NCI-H526 (cell line): ENCODE measurements around the gene PIGC.

Experiments
- DNase-seq, 2 experiments: peaks; one replicate each; lab custom pipeline; 2025; lab: John Stamatoyannopoulos, UW

Gene PIGC

DNA sequence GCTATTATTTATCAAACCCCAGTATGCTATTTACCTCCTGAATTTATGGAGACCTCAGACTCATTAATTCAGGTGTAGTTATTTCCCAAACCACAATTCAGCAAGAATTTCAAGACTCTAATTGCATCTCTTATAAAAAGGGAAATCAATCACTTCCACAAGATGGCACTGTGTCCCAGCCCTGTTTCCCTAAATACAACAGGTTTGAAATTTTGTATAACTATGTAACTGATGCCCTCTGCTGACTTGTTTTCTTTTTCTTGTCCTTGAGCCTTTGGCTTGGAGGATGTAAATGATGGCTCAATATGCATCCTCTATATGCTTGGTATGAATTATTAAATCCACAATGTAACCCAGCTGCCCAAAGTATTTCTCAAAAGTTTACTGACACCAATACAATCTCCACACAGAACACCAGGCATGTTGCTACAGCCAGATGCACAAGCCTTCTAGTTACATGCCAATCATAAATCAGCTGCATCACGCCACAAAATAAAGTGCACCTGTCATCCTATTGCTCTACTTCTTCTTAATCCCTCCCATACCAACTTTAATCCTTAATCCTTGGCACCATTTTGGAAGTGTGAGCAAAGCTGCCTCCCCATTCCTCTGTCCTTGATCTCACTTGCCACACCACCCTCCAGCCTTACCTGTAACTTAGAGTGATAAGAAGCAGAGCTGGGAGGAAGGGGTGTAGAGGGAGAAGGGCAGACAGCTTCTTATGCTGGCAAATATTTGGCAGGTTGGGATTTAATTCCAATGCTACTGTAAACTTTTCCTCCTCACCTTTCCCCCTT lies 14.3 kb downstream of the PIGC start:
- DNase-seq, result peak; percentile 77 to 92

DNA sequence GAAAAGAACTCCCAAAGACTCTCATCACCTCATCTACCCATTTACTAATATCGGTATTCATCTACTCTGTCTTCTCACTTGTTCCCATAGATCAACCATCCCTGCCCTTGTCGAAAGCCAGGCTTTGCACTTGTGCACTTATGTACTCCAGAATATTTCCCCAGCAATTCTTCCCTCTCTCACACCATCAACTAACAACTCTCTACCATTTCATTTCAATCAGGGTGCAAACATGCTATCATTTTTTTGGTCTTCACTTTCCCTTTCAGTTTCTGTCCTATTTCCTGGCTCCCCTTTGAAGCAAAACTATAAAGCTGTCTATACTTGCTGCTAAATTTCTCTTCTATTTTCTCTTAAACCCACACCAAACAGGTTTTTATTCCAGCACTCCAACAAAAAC lies 16.7 kb downstream of the PIGC start:
- DNase-seq, result no peak

DNA sequence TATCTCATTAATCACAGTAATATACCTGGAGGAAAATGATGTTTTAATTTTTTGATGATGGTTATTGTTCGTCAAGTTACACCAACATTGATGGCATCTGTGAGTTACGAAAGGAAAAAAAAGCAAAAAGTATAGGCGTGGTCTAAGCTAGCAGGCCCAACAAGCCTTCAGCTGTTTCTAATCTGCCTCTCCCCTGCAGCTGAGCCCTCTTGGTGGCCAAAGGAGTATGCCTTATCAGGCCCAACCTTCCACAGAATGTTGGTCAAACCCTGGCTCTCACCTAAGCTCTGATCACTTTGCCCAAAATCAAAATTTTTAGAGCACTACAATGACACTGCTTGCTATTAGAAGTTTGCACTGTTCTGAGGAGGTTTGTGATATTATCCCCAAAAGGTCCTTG lies 18.5 kb downstream of the PIGC start:
- DNase-seq, result no peak

DNA sequence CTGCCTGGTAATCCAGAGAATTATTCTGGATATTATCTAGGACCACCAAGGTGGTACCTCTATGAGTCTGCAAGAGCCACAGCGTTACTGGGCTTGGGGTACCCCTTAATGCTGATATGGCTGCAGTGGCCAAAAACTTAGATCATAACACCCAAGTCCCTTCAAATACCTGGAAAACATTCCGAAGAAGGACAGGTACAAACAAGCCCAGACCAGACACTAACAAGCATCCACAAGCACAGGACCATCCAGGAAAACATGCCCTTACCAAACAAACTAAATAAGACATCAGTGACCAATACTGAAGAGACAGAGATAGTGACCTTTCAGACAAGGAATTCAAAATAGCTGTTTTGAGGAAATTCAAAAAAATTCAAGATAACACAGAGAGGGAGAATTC lies 20.5 kb downstream of the PIGC start:
- no peak for DNase-seq

DNA sequence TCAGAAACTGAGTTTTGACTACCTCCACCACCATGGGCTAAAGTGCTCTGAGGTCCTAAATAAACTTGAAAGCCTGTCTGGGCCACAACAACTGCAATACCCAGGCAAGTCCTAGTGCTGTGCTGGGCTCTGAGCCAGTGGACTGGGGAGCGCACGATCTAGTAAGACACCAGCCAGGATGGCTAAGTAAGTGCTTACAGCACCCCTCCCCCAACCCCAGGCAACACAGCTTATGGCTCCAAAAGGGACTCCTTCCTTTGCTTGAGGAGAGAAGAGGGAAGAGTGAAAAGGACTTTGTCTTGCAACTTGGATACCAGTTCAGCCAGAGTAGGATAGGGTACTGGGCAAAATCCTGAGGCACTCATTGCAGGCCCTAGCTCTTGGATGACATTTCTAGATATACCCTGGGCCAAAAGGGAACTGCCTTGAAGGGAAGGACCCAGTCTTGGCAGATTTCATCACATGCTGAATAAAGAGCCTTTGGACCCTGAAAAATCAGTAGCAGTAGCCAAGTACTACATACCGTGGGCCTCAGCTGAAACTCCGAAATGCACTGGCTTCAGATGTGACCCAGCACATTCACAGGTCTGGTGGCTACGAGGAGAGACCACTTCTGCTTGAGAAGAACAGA lies 21.8 kb downstream of the PIGC start:
- DNase-seq, result no peak

DNA sequence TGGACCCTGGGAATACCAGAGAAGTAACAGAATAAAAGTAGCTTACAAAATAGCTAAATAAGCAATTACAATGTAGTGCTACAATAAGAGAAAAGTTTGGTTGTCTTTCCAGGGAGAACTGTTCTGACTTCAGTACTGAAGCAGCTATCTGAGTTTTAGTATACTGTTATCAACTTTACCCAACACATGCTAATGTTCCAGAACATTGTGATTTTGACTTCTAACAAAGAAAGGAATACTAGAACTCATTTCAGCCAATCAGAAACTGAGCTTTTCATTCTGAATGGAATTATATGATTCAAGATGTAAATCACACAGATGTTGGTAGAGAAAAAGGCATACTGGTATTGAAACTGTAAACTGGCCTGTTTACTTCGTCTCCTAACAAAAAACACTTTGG lies 23.5 kb downstream of the PIGC start, which contains the start of gene C1orf105:
Gene C1orf105, plus strand, starts transcription at position 301 of the 400 bp plus-strand sequence. CDS start 201 bp downstream, outside the sequence.
- no peak for DNase-seq

DNA sequence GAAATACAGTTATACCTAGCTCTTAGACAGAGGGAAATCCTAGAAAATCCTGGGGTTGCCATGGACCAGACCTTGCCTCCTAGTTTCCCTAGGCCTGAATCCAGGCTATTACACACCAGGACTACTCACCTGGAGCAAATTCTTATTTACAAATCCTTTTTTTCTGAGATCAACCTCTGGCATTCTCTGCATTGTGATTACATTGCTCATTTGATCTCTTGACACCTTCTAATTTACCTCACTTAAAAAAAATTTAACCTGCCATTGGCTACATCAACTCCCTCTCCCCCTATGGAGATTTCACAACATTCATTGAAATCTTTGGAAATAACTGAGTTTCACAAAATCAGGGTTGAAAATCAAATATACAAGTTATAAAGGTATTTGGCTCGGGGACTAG lies 26.3 kb downstream of the PIGC start:
- DNase-seq, result no peak

DNA sequence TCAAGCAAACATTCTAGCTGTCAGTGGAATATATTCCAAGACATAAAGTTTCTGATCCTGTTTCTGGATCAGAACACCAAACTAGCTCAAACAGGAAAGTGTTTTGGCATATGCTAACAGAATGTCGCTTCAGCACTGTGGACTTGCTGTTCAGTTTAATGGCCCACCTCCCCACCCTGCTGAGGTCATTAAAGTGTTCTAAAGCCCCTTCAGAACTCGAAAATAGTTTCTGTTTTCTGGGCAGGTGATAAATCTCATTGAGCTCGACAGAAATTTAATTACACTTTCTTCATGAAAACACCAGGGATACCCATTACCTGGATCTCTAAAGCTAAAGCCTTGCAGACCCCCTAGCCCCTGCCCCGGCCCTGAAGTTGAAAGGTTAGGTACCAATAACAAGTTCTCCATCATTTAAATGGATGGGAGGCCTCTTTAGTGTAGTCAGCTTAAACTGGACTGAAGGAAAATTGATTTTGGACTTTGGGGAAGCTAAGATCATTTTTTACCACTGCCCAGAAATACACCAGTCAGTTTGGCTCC lies 27.3 kb downstream of the PIGC start:
- no peak for DNase-seq

DNA sequence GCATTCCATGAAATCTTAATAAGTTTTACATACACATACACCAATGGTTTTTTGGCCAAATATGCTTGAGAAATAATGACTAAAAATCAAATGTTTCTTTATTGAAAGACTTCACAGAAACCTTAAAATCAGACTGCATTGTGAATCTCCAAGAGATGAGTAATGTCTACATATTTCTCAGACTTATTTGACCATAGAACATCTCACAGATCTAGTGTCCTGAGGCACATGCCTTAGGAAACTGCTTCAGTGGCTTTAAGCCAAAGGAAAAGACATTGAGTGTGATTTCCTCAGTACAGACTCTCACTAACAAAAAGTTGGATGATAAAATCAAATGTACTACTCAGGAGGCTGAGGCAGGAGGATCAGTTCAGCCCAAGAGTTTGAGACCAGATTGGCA lies 29.5 kb downstream of the PIGC start:
- no peak for DNase-seq

DNA sequence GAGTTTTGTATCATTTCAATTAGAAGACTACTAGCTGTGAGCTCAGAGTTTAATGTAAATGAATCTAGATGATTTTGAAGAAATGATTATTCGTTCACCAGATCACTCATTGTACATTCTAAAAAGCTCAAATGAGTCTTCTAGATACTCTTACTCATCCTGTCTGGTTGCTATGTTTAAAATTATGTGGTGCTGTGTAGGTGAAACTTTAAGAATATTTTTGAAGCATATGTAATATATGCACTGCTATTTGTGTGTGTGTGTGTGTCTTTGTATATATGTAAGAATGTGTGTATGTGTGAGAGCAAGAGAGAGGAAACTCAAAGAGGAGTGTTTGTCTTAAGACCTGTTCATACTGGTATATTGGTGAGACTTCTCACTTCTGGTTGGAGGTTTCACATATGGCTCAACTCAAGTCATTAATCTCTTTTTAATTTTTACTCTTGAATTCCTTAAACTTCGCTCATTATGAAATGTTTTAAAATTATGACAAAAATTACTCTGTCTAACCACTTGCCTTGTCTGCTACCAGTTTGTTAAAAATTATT lies 32.0 kb downstream of the PIGC start:
- no peak for DNase-seq

DNA sequence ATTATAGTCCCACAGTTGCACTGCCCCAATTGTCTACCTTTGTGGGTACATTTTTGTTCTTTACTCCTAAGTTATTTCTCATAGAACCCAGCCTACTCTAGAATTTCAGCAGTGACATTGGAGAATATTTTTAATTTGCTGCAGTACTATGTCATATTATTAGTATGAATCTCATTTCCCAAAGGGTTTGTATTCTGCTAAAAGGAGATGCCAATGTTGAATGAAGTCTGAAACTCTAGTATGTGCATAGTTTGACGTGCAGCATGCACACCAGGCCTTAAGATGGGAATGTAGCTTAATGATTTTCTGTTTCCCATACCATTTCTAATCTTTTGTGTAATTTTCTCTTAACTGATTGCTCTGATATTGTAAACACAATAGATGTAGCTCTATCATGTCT lies 33.8 kb downstream of the PIGC start:
- DNase-seq, result no peak

DNA sequence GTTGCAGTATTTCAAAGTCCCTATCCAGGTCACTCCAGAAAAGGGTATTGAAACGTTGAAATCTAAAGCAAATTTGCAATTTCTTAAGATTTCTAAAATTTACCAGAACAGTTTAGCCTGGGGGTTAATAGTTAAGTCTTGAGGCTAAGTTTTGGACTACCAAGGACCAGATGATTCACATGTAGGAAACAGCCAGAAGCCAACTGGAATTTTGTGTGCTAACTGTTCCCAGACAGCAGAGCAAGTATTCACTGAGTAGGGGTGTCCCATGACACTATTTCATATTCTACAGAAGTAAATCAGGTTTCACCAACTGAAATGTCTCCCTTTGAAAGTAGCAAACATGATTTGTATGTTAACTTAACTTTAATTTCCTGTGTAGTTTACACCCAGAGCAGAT lies 34.9 kb downstream of the PIGC start:
- no peak for DNase-seq

DNA sequence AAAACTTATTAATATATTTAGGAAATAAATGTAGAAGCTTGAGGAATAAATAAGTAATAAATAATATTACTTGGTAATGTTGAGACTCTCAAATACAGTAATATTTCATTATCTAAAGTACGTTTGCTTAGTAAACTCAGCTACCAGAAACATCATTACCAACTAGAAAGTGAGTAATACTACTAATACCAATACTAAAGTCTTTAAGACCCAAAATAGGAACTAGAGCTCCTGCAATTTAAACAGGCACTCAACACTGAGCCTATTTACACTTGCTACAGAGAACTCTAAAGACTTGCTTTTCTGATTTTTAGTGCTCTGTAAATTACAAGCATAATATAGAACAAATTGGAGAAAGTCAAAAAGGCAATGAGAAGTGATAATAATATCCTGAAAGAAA lies 36.9 kb downstream of the PIGC start:
- DNase-seq, result no peak

DNA sequence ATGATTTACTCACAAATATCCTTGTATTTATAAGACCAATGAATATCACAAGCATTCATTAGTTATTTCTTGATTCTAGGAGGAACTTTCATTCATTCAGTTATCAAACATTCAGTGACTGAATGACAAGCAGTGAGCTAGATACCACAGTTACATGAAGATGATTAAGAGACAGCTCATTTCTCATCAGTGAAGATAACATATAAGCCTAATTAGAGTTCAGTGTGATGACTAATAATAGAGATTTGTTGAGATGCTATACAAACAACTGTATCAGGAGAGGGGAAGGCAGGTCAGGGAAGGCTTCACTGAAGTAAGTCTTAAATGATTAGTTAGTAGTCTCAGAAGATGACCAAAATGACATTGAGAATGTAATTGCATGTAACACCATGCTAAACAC lies 38.0 kb downstream of the PIGC start:
- no peak for DNase-seq

DNA sequence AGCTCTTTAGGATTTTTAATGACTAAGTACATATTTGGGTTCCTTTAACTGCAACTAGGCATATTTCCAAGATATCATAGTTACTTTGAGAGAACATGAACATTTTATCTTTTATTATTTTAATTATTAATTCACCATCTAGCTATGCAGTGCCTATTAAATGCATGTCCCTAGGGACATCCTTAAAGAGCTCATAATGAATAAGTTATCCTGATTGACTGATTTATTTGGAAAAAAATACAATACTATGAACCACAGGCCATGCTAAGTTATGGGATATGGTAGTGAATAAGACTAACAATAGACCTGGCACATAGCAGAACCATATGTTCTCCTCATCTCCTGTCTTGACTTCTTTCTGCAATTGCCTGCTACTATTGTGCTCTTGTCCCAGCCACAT lies 39.7 kb downstream of the PIGC start:
- DNase-seq, result no peak

DNA sequence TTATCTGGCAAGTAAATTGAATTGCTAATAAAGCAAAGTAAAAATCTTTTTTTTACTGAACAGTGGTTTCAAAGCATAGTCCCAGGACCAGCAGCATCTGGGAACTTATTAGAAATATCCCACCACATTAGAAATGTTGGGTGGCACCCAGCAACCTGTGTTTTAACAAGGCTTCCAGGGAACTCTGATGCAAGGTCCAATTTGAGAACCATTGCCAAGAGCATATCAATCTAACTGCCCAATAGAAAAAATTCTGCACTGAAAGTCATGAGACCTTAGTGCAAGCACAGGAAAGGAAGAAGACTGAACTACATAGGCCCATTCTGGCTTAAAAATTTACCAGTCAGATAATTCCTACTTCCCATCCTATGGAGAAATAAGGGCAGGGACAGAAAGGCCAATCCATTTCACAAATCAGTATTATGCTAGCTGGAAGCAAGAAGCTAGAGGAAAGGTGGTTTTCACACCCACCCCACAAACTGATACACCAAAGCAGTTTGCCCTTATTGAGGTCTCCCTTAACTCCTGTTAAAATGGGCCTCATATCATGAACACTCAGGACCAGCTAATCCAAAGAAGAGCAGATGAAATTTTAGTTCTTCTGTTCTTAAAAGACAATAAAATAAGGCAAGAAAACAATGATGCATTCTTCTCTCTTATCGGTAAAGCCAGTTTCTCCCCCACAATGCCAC lies 40.8 kb downstream of the PIGC start:
- DNase-seq, result no peak

DNA sequence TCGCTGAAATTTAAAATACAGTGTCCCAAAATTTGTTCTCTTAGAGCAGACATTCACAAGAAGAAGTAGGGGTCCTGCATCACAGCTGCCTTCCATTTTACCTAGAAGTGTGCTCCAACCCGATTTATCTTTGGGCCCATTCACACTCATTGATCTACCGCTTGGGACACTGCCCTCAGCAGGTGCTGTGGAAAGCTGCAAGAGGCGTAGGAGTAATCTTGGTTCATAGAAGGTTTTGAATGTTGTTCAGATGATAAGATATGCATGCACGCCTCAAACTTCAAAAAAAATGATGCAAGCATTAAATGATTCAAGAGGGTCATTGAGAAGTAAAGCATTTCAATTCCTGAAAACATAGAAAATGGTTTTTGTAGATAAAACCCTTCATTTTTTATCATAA lies 42.0 kb downstream of the PIGC start:
- peak in 1 of 2 experiments; percentile 43 for DNase-seq

DNA sequence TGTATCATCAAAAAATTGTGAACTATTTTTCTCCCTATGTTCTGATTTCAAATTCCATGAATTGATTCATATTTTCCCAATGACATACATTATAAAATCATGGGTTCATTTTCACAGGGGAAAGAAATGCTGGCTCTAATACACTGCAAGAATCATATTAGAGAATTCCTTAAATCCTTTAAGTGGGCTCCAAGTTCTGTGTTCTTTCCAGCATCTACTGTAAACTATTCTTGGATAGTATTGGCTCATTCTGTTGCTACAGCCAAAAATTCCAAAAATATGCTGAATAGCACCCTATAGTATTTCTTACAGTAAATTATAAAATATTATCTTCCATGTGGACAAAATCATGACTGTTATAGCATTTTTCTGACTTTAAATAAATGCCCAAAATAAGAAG lies 42.4 kb downstream of the PIGC start:
- no peak for DNase-seq

DNA sequence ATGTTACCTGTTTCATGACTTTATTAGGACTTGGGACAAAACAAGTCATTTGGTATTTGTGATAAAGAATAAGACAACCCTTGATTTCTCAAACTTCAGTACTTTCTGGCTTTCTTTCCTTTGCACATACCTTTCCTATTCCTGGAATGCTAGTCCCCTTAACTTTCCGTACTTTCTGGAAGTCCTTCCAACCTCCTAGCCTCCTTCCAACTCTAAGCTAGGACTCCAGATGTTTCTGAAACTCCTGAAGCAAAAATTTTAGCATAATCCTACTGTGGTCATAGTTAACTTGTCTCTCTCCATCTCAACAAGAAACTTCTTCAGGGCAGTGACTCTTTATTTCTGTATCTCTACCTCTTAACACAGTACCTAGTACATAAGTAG lies 43.2 kb downstream of the PIGC start:
- no peak for DNase-seq

DNA sequence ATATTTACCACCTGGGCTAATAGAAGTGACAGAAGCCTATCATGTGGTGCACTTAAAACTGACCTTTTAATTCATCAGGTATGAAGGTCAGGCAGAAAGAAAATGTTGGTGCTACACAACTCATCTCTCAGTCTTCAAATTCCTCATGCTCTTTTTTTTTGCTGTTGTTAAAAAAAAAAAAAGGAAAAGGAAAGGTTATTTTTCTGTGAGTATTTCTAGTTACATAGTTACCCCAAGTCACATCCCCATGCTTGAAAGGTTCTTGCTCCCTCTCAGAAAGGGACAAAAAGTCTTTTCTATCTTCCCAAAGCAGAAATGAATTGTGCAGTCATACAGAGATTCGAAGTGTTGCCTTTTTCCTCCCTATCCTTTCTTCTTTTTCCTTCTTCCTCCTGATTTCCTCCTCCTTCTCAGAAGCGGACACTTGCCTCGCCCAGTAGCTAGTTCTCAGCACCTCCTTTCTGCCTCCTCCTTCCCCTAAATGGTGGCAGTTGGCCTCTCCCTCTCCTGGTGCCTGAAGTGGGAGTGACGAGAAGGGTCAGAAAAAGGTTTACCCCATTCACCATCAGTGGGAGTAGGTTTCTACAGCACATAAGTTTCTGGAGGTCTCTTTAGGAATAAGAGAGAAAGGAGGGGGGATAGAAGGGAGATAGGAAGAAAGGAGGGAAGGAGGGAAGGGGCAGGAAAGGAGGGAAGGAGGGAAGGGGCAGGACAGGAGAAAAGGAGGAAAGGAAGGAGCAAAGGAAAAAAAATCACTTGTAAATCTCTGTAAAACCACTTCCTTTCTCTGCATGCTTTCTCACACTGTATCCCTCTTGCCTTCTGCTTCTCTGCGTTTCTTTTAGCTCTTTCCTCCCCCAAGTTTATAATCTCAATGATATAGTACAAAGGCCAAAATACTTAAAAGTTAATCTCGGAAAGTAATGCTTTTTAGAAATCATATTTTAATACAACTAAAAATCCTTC lies 43.8 kb downstream of the PIGC start:
- no peak for DNase-seq

DNA sequence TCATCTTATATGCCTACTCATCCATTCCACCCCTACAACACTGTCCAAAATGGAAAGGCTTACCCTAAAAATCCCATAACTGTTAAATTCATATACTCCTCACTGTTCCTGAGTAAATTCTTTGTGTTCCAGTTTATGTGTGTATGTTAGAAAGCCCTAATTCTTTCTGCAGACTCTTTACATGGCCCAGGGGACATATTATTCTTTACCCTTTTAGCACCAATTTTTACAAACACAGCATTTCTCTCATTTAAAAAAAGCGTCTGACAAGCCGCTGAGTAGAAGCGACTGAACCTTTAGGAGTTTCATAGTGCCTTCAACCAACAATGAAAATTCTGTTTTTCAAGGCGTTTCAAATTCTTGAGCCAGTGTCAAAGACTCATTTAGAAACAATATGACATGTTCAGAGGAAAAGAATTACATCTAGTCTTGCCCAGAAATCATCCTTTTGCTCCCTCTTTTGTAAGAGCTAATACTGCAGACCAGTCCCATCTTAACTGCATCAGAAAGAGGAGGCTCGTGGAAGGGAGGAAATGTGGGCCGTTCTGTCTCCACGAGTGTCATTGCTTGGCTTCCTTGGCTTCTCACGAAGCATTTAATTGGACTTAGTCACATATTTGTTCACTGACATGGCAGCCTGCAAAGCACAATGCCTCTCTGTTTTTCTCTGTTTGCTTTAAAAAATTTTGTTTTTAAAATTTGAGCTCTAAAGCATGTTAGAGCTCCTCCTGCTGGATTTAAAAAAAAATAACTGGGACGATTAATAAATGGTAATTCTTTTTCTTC lies 44.7 kb downstream of the PIGC start:
- DNase-seq, result peak; percentile 77 to 90
